ENCODE results near the gene BCKDK. TPM values are rescaled to one million over a fixed set of nuclear protein-coding genes. Genes with fewer than 3 reads are reported as not detected.
A peak's percentile ranks its signal among the peaks of the same experiment; 100 is the strongest.

The BCKDK gene
- total and polyA plus RNA-seq, 2 of the 13 experiments (the other 11 are each of a cell fraction or from before 2014, with no cell fraction given) = 24.9 to 42.6 TPM

- TF ChIP-seq ZNF646 (CRISPR knock-in tag; IDR thresholded peaks at IDR 0.05) (no peak), CSRNP1 (CRISPR knock-in tag; IDR thresholded peaks at IDR 0.05) (peak; percentile 88; the same call in 1 of the 2 replicates), YY1 (IDR thresholded peaks at IDR 0.05; ENCODE audit: insufficient read depth, insufficient replicate concordance, low read depth, low read length) (peak; percentile 67), ZNF432 (CRISPR knock-in tag; IDR thresholded peaks at IDR 0.05; ENCODE audit: borderline replicate concordance) (no peak), DDIT3 (CRISPR knock-in tag; IDR thresholded peaks at IDR 0.05) (no peak), ZBTB42 (CRISPR knock-in tag; IDR thresholded peaks at IDR 0.05) (no peak), ZNF563 (CRISPR knock-in tag; IDR thresholded peaks at IDR 0.05) (no peak; the same call in 1 of the 2 replicates), MATR3 (CRISPR knock-in tag; IDR thresholded peaks at IDR 0.05) (no peak), SUZ12 (IDR thresholded peaks at IDR 0.05; ENCODE audit: low read depth, low read length) (no peak), STAT6 (CRISPR knock-in tag; IDR thresholded peaks at IDR 0.05; ENCODE audit: borderline replicate concordance) (no peak; the same call in 1 of the 2 replicates), ATF5 (CRISPR knock-in tag; IDR thresholded peaks at IDR 0.05; ENCODE audit: low read depth) (no peak), SP5 (CRISPR knock-in tag; IDR thresholded peaks at IDR 0.05; ENCODE audit: borderline replicate concordance, low read depth) (peak; percentile 91), KDM5A (IDR thresholded peaks at IDR 0.05; ENCODE audit: borderline replicate concordance, low read length) (peak; percentile 97), NFE2 (CRISPR knock-in tag; IDR thresholded peaks at IDR 0.05) (no peak)
These were observed 34.0 kb upstream of the BCKDK start, which contains the start of the genes ZNF646 and ZNF668 (continued) for GRCh38 chr16:31073970-31074813.
